DOHH2 (cell line): ENCODE results near the gene MAP2K2.

Experiments
- CTCF ChIP-seq: fragments of 200-600 bp; sonication (generic); IDR thresholded peaks from one replicate; pipeline ENCODE4 v1.5.1; 2014; ENCODE audit warnings: antibody characterized with exemption, mild to moderate bottlenecking, low read depth, low read length; ENCODE audit not compliant: poor library complexity, severe bottlenecking
- EZH2phosphoT487 ChIP-seq: fragments of 200-600 bp; sonication (generic); IDR thresholded peaks from 2 replicates; pipeline ENCODE4 v1.6.1; 2017; ENCODE audit warnings: borderline replicate concordance, mild to moderate bottlenecking, antibody characterized with exemption, low read length, moderate library complexity, mixed read lengths

- TF ChIP-seq CTCF (no peak), EZH2phosphoT487 (no peak)
These were observed 33.2 kb upstream of the MAP2K2 start for GRCh38 chr19:4157164-4157563.
